ENCODE measurements around the gene ARHGAP32.

Gene ARHGAP32

DNA sequence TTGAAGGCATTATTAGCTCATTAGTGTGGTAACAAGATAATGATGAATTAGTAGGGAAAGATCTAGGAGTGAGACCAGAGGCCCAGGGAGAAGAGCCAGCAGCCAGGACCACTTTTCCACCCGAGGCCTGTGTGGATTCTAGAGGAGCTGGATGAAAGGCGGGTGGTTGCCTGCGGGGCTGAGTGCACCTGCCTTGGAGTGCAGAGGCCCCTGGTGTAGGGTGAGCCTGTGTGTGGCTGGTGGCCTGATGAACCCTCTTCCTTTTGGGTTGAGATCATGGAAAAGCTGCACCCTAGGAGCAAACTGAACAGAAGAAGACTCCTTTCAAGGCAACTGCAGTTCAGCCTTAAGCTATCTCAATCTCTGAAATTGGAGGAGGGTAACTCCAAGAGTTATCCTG lies 243.5 kb downstream of the ARHGAP32 start:
- DNase-seq = no peak

DNA sequence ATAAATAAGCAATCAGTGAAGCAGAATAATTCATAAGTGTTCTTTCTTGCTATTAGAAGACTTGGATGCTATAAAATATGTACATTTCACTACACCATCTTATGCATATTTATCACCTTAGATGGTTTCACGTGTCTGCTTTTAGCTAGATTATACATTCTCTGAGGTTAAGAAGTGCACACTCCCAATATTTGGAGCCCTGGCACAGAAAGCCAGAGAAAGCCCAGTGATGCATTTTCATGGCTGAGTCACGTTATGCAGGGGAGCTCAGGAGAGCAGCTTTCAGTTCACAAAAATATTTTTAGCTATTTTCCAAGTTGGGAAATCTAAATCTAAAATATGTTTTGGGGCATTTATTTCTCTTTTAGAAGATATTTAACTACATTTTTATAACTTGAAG lies 244.4 kb downstream of the ARHGAP32 start:
- DNase-seq = no peak

DNA sequence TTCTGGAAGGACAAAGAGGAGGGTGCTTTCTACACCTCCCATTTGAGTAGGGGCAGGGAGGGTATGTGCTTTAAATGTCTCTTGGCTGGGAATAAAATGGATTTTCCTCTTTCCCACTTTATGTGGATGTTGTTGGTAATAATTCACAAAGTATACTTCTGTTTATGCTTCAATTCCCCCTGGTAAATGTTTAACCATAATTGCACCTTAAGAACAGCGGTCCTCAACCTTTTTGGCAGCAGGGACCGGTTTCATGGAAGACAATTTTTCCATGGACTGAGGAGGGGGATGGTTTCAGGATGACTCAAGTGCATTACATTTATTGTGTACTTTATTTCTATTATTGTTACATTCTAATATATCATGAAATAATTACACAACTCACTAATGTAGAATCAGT lies 245.5 kb downstream of the ARHGAP32 start:
- DNase-seq = no peak

DNA sequence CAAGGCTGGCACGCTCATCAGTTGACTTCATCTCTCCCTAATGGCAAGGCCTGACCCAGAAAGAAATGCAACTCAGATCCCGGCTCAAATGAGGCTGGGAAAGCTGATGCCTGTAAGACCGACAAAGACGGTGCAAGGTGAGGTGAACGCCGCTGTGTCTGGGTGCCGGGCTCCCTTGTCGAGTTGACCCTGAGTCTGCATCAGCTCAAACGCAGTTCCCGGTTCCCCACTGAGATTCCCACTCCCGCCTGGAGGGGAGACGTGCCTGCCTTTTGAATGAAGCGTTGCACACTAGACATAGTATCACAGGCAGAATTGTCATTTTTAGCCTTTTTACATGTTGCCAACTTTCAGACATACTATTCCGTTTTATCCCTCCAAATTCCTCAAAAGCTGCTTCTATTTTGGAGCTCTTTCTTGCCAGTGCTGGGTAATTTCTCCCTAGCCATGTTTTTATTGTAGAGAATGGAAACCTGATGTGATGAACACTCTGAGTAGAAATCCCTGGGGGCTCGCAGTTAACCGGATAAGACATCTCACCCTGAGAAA lies 248.6 kb downstream of the ARHGAP32 start:
- DNase-seq = no peak

DNA sequence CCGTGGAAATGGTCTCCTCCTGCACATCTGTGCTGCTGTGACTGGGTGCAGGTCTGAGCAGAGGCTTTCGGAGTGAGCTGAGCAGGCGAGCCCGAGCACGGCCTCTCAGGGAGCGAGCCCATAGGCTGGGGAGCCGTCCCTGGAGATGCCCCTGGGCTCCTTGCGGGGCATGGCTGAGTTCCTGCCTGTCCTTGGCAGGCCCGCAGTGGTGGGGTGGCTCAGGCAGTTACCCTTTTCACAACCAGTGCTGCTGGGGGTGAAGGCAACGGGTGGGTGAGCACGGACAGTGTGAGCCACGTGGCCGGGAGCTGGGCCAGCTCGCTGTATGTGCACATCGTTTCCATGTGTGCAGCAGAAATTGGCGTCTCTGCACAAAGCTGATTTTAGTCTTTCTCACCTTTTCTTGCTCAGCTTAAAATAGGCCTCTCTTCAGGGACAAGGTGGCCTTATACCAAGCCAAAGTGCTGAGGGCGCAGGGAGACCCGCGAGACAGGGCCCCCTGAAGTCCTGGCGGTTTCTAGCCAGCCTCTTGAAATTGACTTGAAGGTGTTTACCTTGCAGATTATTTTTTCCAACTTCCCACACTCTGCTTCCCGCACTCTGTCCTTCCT lies 249.2 kb downstream of the ARHGAP32 start, which contains the start of gene TP53AIP1:
Gene TP53AIP1, minus strand, starts transcription at position 55 of the 611 bp plus-strand sequence. CDS start 5,053 bp downstream, outside the sequence.
- no peak for DNase-seq

DNA sequence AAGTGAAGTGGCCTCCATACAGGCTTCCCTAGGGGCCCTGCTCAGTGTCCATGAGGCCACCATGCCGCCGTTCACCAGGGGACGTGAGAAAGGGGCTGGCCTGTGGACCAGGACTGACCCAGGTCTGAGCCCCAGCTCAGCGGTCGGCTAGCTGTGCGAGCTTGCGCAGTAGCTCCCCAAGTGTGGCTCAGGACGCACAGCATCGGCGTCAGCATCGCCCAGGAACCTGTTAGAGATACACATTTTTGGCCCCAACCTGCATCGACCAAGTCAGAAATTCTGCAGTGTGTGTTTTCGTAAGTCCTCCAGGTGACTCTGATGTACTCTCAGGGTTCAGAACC lies 249.9 kb downstream of the ARHGAP32 start:
- no peak for DNase-seq

DNA sequence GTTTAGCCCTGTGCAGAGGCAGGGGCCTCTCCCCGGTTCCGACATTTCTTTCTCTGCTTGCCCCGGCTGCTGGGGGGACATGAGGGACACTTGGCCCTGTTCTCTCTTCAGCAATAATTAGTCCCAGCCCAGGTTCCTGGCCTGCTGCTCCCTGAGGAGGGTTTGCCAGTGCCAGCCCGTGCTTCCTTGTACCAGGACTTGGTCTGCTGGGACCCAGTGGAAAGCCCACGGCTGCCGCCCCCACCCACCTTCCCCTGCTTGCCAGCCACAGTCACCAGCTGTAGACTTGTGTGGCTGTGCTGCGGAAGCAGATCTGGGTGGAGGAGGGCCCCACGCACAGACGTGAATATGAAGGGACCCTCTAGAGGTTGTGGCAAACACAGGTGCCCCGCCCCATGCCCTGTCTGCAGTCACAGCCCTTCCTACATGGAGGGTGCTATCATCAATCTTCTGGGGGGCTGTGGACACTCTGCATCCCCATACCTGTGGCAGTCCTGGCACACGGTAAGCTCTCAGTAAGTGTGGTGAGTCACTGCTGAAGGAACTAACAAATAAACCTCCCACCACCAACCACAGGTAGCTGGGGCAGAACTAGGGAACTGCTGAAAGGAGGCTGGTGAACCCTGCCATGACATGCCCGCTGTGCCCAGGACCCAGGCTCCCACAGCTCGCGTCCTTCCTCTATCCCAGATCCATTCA lies 250.4 kb downstream of the ARHGAP32 start:
- DNase-seq = no peak

DNA sequence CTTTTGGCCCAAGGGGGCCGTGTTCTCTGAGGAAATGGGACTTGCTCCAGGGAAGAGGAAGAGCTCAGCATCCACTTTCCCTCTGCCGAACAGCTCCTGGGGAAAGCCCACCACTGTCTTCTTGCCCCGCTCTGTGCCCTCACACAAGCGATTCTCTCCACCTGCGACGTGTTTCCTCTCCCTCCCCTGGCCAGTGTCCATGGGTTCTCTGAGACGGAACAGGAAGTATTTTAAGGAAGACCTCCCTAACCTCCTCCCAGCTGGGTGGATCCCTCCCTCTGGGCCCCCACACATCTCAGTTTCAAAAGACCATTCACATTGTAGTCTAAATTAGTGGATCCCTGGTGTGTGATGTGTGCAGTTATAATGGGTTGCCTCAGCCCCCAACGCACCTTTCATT lies 251.0 kb downstream of the ARHGAP32 start:
- DNase-seq = no peak

DNA sequence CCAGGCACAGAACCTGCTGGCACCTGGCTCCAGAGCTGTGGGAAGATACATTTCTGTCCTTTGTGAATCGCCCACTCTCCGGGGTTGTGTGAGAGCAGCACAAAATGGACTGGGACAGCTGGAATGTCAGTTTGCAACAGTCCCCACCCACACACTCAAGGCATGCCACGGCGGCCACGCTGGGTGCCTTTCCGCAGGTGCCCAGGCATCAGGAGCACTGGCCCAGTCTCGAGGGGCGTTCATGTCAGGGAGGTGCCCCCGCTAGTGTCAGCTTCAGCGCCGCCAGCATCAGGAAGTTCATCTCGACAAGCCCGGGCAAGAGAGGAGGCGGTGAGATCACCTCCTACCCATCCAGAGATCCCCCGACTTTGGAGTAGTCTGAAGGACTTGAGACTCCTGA lies 251.5 kb downstream of the ARHGAP32 start:
- no peak for DNase-seq

DNA sequence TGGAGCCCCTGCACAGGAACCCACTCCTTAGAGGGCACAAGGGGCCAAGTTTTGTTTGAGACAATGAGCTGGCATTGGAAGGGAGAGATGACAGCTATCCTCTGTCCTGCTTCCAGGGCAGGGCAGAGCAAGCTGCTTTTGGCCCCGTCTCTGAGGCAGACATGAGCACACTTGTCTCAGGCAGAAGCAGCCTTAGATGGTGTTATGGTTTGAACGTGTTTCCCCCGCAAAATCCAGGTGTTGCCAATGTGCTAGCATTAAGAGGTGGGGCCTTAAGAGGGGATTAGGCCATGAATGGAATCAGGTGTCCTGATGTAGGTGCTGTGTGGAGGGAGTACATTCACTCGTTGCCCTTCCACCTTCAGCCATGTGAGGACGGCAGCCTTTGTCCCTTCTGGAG lies 252.0 kb downstream of the ARHGAP32 start:
- no peak for DNase-seq

DNA sequence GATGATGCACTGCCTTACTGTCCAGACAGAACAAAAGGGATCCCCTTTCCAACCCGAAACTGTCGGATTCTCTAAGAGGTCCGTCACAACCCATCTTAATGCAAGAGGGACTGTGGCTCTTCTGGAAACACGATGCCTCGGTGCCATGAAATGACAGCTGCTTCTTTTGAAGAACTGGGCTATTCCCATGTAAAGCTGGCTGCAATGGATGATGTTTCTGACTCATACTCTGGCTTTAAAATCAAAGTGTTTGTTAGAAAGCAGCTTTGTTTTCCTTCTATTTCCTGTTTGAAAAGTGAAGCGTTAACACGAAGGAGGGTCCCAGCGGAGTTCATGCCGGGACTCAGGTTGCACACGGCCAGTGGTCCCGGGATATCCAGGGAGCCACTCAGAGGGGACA lies 252.5 kb downstream of the ARHGAP32 start:
- no peak for DNase-seq

DNA sequence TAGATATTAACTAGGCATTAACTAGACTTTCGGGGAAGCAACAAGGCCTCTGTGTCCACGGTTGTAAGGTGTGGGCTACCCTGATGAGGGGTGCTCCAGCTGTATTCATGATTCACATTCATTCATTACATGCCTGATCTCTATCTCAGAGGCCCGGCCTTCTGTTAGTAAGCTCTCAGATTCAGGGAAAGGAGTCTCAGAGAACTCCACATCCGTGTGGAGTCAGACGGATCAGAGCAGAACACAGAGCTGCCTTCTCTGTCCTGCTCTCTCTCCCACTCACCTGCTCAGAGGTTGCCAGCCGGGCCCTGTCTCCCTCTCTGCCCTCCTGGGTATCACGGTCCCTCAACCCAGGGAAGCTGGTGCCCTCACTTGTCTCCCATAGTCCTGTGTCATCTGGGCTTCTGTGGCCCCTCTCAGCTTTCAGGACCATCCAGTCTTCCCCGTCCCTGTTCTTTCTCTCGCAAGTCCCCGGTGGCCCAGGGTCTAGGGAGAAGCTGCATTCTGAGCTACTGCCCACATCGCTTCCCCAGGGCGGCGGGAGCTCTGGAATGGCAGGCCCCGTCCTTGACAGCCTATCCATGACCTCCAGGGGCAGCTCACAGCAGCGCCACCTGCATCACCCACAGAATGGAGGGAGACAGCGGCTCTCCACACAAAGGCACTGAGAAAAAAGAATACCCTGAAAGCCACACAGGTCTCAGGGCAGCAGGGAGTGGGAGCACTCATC lies 253.8 kb downstream of the ARHGAP32 start:
- DNase-seq = no peak

DNA sequence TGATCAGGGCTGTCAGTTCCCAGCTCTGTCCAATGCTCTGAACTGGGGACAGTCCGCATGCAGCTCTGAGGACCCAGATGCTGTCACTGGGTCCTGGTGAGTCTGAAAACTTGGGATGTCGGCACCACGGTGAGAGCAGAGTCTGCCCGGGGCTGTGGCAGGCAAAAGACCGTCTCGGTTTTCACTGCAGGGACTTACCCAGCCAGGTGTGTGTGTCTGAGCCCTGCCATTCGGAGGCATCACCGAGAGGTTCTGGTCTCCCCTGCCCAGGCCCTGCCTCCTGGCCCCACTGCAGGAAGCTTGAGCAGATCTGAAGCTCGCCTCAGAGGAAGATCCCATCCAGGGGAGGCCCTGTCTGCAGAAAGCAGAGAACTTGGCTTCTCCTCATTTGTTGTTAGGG lies 254.6 kb downstream of the ARHGAP32 start:
- DNase-seq = no peak

DNA sequence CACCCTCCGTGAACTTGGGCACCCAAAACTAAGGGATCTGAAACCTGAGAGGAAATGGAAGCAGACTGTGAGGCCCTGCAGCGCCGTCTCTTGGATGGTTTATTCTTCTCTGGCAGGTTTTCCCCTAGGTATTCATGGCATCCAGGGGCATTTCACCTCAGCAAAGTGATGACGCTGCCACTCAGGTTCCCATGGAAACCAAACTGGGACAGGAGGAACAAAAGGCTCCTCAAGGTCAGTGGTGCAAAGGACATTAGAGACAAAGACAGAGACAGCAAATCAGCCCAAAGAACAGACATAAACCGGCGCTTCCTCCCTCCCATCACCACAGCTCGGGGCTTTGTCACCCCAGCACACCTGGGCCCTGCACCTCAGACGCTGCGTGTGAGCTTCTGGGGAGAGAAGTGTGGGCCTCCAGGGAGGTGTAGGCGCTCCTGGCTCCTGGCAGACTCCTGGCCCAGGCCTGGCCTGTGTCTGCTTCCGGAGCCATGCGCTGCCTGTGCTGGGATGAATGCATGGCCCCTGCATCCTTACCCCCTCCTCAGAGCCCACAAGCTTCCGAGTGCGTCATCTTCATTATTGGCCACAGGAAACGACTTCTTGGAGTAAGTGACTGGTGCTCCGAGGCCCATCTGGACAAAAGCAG lies 255.4 kb downstream of the ARHGAP32 start:
- DNase-seq = no peak

DNA sequence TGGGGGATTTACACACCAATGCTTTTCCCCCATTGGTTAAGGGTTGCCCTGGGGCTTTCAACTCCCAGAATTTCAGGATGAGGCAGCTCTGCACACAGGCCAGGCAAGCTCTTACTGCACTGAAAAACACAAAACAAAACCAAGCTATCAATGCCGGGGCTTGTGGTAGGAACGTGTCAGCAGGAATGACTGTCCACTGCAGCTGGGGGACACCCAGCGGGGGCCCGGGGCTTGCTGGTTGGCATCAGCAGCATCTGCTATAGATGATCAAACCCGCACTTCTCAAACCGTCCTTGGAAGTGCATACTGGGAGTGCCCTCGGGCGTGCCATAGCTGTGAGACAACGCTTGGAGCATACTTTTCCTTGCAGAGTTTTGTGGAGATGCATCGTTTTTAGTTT lies 257.2 kb downstream of the ARHGAP32 start:
- no peak for DNase-seq

DNA sequence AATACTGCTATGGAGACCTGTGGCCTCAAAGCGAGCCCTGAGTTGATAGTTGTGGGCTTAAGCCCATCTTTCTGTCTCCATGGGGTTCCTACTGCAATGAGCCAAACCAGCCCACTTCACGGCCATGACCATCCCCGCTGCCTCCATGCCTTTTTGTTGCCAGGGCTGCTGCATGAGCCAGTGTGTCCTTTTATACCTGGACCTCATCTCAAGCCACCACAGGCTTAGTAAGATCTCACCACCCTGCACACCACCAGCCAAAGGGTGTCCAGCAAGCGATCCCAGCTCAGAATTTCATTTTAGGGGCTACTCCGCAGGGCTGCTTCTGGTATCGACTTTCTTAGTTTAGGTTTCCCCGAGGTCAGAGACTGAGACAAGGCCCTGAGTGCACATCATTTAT lies 257.8 kb downstream of the ARHGAP32 start:
- DNase-seq = no peak

DNA sequence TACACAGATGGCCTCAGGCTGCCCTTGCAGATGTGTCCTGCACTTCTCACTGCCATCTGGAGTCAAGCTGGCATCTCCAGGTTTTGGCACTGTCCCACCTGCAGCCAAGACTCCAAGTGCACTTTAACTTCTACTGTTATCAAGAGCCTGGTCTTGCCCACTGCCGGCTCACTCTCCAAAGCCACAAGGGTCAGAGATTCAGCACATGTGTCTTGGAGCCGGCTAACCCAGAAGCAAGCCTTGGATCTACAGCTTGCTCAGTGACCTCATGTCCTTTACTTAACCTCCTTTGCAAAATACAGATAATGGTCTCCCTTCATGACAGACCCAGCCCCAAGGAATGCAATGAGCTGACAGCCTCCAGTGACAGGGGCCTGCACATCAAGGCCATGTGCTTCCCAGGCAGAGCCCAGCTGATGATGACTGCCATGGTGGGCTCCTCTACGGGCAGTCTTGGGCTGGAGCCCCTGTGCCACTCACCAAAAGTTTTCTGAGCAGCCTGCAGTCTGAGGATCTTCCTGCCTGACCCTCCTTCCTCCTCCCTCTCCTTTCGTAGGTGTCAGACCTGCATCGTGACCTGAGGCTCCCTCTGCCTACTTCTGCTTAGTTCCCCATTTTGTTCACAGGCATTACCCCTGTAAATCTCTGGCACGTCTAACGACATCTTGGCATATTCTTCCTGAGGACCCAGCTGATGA lies 258.5 kb downstream of the ARHGAP32 start:
- no peak for DNase-seq

DNA sequence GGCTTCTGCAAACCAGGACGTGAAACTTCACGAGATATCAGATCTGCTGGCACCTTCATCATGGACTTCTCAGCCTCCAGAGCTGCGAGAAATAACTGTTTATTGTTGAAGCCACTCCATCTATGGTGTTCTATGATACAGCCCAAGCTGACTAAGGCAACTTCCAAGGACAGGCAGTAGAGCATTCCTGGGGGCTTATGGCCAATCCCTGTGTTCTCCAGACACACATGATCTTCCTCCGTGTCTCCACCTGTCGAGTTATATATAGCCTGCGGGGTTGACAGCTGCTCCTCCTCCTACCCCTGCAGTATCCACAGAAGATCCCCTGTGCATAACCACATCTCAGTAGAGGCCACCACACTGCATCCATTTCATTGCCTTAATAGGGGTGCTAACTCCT lies 260.5 kb downstream of the ARHGAP32 start:
- DNase-seq = no peak

DNA sequence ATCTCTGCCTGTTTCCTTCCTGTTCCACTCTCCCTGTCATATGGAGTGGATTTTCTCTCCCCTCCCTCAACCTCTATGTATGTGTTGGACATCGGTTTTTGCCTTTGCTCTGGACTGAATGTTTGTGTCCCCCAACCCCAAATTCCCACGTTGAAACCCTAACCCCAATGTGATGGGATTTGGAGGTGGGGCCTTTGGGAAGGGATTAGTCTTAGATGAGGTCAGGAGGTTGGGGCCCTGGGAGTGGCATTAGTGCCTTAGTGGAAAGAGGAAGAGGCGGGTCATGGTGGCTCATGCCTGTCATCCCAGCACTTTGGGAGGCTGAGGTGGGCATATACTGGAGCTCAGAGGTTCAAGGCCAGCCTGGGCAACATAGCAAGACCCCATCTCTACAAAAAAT lies 261.1 kb downstream of the ARHGAP32 start:
- DNase-seq = no peak

DNA sequence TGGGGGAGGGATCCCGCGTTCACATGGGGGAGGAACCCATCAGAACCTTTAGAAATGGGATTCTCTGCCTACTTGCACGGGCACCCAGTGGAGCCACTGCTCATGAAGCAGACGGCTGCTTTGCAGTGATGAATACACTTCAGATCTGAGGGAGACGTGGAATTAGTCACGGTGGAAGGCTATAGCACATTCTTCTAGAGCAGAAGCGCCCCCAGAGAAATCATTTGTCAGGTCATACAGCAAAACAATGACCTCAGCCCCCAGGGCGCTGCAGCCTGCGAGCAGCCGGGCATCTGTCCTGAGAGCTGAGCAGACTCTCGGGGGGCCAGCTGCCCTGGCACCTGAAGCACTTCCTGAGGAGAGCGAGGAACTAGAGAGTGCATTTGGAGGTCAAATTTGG lies 262.1 kb downstream of the ARHGAP32 start:
- DNase-seq = no peak

DNA sequence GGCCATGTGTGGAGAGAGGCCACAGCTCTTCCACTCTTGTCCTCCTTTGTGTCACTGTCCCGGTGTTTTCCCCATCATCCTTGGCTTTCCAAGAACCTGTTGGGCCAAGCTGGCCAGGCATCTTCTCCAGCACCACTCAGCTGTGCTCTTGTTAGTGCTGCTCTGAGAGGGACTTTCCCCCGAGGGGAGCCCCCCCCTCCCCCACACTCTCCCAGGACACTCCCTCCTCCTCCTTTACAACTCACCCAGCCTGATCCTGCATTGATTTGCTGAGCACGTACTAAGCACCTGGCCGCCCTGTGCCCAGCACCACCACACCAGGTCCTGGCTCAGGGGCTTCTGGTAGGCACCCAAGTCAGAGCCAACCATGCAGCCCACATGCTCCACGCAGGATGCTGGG lies 262.7 kb downstream of the ARHGAP32 start:
- DNase-seq = no peak

DNA sequence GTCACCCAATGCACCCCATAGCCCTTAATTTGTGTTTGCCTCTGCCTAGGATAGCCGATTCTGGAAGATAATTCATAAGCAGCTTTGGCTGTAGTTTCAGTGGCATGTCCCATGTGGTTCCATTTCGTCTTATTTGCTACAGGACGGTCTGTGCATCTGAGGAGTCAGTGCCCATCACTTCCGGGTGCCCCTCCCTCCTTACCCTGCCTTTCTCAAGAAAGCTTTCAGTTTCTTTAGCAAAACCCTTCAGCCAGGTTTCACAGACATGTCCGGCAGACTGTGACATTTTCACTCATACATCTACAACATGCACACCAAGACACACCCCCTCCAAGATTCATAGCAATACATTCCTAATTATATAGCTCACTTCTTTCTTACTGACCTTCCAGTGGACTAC lies 263.7 kb downstream of the ARHGAP32 start:
- DNase-seq = peak; percentile 9

Measured in CD4-positive, alpha-beta T cell treated with Interleukin-12 subunit alpha and Interleukin-12 subunit beta, for 1 hour (primary cell).